K562 treated with DMSO at 1 percent for 24 hours (cell line): ENCODE results near the gene UBE3C. TPM values are rescaled to one million over a fixed set of nuclear protein-coding genes. Genes with fewer than 3 reads are reported as not detected.

Experiments used
- total RNA-seq: library from RNA; unstranded; fragments of 300-600 nt; gene quantifications from 2 replicates; pipeline ENCODE4 v1.2.3, GENCODE V29; 2022; ENCODE audit warnings: low read depth; ENCODE audit not compliant: insufficient read depth

Gene UBE3C
- total RNA-seq: 35.2 and 39.4 TPM in 2 replicates

DNA sequence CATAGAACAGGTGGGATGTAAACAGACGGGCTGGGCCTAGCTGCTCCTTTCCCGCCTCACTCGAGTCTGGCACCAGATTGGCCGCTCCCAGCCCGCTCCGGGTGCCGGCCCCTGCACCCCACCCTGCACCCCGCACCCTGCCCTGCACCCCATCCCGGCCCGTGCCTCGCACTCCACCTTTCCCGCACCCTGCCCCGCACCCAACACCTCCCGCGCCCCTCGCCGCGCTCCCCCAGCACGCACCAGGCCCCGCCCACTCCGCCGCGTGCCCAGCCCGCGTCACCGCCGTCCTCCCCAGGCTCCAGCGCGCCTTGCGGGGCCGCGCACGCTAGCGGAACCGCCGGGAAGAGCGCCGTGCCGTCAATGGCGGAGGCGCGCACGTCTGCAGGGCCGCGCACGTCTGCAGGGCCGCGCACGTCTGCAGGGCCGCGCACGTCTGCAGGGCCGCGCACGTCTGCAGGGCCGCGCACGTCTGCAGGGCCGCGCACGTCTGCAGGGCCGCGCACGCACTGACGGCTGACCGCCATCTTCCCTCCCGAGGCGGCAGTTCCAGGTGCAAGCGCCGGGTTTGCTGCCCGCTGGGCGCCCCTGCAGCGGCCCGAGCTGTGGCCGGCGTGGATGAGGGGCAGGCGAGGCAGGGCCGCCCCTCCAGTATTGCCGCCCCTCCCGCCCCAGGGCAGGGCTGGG is at the start of gene UBE3C:
TSS of gene UBE3C (plus strand) at position 503 of the 687 bp plus-strand sequence. CDS start 347 bp downstream, outside the sequence.

Other genes with a start within 250 kb of the UBE3C start
- gene LMBR1, start 245.7 kb upstream of the UBE3C start, total RNA-seq: 42.3 and 46.3 TPM in 2 replicates
- gene NOM1, start 189.2 kb upstream of the UBE3C start, total RNA-seq: 9.1 and 10.1 TPM in 2 replicates
- 5.8 and 6.5 TPM in 2 replicates for gene MNX1, start 128.3 kb upstream of the UBE3C start, total RNA-seq
- gene DNAJB6, start 198.1 kb downstream of the UBE3C start, total RNA-seq: 129 and 142 TPM in 2 replicates